HL-60/S4 treated with phorbol 12-myristate 13-acetate at 8.2 ng/mL for 4 days and 3 days (cell line): ENCODE results near the gene AQP2.

Source experiments
- in situ Hi-C: fragments of 300-500 bp; cut with MboI; formaldehyde crosslinking; loops from 2 replicates; pipeline ENCODE4 v1.15.0; 2022; ENCODE audit warnings: low sequenced_read_pairs

Gene AQP2

GRCh38 chr12:49920241-49920914 is 30.2 kb upstream of the AQP2 start:
- in situ Hi-C loops = no loop called here

DNA sequence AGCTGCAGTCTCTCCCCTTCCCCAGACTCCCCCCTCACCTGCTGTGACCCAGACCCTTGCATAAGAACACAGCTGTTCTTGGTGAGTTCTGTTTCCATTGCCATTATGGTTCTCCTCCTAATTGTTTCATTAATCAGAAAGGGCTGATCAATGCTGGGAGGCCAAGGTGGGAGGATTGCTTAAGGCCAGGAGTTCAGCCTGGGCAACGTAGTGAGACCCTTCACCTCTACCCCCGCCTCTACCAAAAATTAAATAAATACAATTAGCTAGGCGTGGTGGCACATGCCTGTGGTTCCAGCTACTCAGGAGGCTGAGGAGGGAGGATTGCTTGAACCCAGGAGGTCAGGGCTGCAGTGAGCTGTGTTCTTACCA is 29.6 kb upstream of the AQP2 start:
- in situ Hi-C loops = no loop called here

GRCh38 chr12:49921299-49921698 is 29.2 kb upstream of the AQP2 start:
- in situ Hi-C loops = no loop called here

DNA sequence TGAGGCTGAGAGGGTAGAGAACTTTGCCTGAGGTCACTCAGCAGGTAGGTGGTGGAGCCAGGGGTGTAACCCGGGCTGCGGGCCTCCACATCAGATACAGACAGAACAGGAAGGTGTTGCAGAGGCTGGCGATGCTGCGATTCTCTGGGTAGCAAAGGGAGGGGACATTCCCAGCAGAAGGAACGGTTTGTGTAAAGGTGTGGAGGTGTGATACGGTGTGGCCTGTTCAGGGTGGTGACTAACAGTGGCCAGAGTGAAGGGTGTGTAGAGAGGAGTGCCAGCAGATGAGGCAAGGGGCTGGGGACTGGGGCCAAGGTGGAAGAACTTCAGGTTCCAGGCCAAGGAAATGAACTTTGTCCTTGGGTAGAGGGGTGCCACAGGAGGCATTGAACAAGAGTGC is 28.6 kb upstream of the AQP2 start:
- in situ Hi-C loops = no loop called here

GRCh38 chr12:49922349-49923034 is 28.0 kb upstream of the AQP2 start:
- in situ Hi-C loops = no loop called here

- in situ Hi-C loops = no loop called here
Measured at GRCh38 chr12:49923035-49923644, 27.4 kb upstream of the AQP2 start.

GRCh38 chr12:49923880-49924556 is 26.5 kb upstream of the AQP2 start:
- in situ Hi-C loops = no loop called here

DNA sequence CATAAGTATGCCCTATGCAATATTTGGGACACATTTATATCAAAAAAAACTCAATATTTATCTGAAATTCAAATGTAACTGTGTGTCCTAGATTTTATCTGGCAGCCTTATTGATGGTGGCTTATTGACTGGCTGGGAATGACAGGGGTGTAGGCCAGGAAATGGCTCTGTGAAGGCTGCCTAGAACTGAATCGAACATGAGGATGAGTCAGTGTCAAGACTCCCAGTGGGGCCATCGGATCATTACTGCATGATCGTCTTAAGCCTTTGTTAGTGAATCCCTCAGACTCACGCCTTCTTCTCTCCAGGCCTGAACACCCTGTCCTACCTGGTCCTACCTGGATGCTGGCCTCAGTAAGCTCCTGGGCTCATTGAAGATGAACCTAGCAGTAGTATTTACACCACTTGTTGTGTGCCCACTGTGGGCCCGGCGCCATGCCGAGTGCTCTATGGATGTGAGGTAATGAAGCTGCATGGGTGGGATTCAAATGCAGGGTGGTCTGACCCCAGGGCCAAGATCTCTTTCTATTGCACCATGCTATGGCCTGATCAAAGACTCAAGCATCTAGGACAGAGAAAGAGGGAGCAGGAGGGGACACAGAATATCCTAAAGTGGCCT is 25.8 kb upstream of the AQP2 start:
- in situ Hi-C loops = no loop called here

DNA sequence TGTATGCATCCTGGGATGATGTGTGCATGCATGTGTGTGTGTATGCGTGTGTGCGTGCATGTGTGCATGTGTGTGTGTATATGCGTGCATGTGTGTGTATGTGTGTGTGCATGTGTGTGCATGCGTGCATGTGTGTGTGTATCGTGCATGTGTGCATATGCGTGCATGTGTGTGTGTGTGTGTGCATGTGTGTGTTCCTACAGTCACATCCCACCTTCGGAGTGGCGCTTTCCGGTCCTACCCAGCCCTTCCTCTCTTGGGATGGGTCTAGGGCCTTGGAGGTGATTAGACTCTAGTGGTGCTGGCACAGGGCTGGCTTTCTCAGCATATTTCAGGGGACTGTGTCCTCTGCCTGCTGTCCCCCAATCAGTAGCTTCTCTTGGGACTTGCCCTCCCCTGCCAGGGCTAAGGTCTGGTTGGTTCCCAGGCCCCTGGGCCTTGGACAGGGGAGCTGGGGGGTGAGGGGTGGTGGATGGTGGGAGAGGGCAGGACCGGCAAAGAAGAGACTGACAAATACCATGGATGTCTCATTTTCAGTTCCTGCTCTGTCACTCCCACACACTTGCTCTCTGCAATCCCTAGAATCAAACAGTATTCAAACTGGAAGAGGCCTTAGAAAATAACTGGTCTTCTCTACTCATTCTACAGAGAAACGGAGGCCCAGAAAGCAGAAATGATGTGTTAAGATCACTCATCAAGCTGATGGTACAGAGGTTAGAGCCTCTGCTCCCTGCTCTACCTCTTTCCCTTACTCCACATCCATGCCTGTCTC is 24.9 kb upstream of the AQP2 start:
- in situ Hi-C loops = no loop called here

DNA sequence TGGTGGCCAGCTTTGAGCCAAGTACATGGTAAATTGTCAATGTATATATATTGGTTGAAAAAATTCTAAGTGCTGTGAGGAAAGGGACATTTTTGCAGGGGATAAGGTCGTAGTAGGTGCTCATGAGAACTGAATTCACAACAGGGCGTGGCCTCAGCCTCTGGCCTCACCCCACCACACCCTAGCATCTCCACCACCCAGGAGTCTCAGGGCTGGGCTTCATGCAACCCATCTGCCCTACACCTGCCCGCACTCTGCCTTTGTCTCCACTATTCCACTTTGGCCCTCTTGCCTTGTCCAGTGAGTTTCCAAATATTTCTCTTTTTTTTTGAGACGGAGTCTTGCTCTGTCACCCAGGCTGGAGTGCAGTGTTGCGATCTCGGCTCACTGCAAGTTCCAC is 22.1 kb upstream of the AQP2 start:
- in situ Hi-C loops = no loop called here

DNA sequence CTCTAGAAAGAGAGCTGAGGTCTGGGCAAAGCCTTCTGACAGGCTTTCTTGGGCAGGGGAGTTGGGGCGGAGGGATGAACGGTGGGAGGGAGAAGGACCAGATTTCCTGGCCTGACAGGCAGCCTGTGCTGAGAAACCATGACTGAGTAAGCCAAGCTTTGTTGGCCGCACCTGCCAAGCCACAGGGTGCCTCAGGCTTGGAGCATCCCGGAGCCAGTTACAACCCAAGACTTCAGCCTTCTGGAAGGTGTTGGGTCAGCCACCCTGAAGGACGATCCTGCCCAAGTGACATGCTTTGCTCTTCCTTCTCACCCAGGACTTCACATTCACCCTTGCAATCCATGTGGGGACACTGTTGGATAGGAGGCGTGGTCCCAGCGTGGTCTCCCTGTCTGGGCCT is 21.0 kb upstream of the AQP2 start:
- in situ Hi-C loops = no loop called here

DNA sequence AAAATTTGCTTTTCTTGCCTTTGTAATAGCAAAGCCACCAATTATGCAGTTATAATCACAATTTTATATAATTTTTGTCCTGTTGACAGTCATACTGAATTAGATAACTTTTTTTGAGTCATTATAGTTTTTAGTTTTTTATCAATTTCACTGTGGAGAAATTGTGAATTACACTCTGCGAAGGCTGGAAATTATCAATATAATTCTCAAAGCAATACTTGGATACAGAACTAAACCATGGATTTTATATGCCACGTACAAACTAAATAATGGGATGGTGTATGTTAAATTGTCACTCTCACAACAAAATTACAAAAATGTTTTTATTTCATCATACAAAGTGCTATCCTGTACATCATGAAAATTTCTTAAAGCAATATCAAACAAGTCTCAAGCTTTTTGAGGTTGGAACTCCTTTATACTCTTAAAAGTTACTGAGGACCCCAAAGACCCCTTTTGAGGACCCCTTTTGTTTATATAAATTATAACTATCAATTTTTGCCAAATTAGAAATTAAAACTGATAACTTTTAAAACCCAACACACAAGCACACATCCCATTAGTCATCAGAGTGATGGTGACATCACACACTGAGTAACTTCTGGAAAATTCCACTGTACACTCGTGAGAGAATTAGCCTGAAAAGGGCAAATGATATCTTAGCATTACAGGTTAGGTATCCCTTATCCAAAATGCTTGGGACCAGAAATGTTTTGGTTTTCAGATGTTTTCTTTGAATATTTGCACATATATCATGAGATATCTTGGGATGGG is 19.8 kb upstream of the AQP2 start:
- in situ Hi-C loops = no loop called here

DNA sequence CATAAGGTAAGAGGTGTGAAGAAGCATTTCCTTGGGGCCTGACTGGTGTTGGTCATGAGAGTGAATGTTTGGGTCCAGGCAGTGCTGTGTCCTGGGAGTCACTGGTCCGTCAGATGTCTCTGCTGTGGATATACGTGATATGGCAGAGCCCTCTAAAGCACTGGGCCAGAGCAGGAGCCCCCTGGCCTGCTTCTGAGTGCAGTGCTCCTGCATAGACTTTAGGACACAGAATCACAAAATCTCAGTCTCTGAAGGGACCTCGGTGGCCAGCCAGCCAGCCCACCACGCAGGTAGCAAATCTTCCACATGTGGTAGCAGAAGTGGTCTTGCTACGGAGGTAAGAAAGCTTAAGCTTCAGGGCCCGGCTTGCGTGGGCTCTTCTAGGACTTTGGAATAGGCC is 18.5 kb upstream of the AQP2 start:
- in situ Hi-C loops = no loop called here

DNA sequence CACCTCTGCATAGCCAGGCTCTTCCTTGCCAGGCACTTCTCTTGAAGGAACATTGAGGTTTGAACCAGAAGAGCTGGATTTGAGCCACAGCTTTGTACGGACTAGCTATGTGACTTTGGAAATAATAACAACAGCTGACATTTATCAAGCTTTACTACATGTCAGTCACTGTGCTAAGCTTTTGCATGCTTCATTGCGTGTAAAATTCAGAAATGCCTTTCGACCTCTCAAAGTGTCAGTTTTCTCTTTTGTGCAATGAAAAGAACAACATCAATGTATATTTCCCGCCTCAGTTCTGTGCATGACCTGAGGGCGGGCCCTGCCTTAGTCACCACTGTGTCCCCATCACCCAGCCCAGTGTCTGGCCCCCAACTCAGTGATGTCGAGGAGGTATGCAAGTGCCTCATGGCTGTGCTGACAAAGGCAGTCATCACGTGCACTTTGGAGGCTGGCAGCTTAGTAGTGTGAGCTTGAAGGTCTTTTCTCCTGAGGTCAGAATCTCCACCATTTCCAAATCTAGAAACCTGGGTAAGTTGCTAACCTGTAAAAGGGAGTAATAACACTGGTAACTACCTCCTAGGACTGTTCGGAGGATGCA is 17.9 kb upstream of the AQP2 start:
- in situ Hi-C loops = no loop called here

DNA sequence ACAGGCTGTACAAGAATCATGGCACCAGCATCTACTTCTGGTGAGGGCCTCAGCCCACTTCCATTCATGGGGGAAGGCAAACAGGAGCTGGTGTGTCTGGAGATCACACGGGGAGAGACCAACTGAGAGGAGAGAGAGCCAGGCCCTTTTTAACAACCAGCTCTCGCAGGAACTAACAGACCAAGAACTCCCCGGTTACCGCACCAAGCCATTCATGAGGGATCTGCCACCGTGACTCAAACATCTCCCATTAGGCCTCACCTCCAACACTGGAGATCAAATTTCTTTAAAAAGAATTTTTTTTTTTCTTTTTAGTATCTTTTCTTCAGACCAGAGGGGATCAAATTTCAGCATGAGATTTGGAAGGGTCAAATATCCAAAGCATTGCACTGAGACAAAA is 16.7 kb upstream of the AQP2 start:
- in situ Hi-C loops = no loop called here

DNA sequence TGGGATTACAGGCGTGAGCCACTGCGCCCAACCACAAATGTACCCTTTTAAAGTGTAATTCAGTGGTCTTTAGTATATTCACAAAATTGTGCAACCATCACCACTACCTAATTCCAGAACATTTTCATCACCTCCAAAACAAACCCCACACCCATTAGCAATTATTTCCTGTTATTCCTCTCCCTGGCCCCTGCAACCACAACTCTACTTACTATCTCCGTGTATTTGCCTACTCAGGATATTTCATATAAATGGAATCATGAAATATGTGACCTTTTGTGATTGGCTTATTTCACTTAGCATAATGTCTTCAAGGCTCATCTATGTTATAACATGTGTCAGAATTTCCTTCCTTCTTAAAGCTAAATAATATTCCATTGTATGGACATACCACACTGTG is 16.0 kb upstream of the AQP2 start:
- in situ Hi-C loops = no loop called here

DNA sequence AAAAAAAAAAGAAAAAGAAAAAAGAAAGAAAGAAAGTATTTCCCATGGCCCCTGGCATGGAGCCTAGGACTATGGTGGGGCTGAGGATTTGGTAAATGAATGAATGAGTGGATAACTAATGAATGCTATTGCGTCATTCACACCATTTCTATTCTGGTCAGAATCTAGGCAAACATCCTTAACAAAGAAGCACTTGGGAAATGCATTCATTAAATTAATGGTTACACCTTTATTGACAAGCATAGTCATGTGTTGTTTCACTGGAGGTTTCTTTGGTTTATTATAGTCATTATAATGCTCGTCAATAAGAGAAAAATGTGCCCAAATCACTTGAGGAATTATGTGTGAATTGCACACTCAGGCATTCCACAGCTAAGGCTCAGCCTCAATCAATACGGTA is 13.6 kb upstream of the AQP2 start:
- in situ Hi-C loops = no loop called here

GRCh38 chr12:49937639-49938300 is 12.8 kb upstream of the AQP2 start:
- in situ Hi-C loops = no loop called here

DNA sequence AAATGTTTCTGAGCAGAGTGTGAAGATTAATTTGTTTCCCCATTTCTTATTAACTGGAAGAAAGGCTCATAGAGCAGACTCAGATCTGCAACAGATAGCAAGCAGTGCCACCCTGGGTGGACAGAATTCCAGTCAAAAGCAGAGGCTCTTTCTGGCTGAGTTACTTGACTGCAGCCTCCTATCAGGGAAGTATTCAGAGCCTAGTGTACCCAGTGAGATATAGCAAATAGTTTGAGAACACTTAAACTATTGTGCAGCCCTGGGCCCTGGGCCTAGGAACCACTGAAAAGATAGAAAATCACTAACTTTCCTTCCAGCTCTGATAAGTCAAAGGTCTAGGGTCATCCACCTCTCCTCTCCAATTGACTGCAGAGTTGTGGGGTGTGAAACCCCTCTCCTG is 11.2 kb upstream of the AQP2 start:
- in situ Hi-C loops = no loop called here
